NCI-H1436 (cell line): Measurements from ENCODE around the gene TNRC6C.

Experiments used
- DNase-seq: peaks from one replicate; lab custom pipeline; 2025; lab: John Stamatoyannopoulos, UW

The TNRC6C gene

DNA sequence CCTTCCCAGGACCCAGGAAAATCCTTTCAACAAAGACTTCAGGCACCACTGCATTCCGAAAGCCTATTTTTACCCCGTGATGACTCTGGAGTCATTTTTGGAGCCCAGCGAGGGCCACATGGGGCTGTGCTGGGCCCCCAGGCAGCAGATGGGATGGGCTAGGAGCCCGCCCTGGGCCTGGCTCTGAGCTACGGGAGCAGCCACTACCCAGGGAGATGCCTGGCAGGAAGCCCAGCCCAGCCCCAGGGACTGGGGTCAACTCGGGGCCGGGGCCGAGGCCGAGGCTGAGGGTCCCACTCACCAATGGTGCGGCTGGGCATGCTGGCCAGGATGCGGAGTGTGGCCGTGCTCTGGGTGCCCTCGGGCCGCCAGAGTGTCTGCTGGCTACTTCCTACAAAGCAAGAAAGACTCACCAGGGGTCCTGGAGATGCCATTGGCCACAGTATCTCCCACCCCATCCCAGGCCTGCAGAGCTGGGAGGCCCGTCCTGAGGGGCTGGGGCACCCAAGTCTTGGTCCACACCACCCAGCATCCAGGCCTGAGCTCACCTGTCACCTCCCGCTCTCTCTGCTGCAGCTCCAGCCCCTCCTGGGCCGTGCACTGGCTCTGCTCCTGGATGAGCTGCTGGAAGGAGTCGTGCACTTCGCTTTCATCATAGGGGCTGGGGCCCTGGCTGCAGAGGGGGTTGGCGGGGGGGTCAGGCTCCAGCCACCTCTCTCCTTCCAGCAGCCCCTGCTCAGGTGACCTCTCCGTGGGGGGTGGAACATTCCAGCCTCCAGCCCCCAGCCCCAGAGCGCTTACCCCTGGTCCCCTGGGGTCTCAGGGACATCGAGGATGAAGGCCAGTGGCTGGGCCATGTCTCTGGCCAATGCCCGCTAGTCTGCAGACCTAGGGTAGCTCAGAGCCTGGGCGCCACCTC is 167.7 kb downstream of the TNRC6C start:
- DNase-seq = no peak

DNA sequence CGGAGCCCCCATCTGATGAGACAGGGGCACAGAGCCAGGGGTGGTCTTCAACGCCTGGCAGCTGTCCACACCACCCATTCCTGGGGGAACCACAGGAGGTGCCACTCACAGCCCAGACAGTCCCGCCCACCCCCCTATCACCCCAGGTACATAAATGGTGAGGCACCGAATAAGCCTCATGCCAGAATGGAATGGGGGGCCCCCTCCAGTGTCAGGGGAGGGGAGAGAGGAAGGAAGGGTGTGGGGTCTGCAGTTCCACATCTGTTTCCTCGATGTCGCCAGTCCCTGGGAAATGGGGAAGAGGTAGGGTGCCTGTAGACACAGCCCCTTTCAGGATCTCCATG is 168.4 kb downstream of the TNRC6C start:
- no peak for DNase-seq

DNA sequence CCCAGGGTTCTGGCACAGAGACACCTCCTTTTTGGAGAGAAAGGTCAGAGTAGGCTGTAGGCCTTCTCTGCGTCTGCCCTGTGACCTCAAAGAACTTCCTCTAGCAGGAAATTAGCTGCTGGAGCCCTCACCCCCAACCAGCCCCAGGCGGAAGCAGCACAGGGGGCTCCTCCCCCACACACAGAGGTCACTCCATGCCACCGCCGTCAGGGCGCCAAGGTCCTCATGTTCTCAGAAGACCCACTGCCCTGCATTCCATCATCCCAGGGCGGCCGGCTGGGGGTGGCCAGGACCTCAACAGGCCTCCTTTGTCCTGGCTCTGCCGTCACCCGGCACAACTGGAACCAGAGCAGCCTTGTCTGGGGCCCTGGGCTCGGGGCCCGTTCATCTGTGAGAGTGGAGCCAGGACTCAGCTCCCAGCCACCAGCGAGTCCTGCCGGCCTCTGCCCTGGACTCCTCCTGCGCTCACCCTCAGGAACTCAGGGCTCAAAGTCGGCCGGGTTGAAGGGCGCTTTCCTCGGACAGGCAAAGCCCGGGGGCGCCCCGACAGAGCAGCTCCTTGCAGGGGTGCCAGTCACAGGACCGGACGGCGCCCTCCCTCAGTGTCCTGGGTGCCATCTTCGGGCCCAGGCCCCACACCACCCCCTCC is 168.9 kb downstream of the TNRC6C start:
- no peak for DNase-seq

DNA sequence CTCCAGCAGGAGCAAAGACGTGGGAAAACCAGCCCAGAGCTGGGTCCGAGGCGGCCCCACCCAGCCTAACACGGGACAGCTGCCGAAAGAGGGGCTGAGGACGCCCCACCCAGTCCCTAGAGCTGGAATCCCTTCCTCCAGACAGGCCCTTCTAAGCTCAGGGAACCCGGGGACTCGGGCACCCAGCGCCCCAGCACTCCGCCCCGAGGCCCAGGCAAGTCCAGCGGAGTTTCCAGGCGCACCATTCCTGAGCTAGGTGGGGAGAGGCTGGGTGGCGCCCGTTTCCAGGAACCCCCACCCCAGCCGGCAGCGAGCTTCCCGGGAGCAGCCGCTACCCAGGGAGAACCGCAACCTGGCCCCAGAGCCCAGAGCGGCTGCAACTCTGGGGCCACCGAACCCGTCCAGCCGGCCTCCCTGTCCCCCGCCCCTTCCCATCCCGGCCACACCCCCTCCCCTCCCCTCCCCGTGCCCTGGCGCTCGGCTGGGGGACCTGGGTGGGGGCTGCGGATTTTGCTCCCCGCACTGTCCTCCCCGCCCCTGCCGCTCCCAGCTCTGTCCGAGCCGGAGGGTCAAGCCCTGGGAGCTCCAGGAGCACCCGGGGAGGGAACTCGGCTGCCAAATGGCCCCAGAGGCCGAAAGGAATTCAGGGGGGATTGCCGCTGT is 169.5 kb downstream of the TNRC6C start:
- DNase-seq = no peak

DNA sequence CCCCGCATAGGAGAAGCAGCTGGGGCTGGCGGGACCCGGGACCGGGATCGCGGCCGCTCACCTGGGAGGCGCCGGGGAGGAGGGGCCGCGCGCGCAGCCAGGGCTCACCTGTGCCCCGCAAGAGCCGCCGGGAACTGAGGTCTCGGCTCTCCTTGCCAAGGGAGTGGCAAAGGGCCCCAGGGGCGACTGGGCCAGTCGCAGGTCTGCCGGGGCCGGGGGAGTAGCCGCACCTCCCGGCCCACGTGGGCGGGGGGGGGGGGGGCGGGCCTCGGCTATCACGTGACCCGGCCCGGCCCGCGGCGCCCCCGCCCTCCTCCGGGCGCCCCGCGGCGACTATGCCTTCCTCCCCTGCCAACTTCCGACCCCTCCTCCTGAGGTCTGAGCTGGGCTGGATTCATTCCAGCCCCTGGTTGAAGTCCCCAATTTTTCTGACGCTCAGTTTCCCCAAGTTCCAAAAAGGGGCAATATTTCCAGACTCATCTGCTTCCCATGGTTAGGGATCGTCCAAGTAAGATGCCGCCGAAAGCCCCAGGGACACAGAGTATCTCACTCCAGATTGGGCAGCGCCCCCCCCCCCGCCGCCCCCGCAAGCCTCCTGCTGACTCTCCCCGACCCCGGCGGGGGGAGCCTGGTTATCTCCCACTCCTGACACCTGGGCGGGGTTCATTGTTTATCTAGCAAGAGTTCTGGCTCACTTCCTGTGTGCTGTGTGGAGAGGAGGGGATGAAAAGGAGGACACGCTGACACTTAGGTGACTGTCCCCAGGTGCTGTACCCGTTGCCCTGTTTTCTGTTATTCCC is 170.2 kb downstream of the TNRC6C start, which contains the start of gene TMC6:
Gene TMC6, minus strand, starts transcription at position 205 of the 800 bp plus-strand sequence. CDS start 1,923 bp downstream, outside the sequence.
- DNase-seq = peak; percentile 32

DNA sequence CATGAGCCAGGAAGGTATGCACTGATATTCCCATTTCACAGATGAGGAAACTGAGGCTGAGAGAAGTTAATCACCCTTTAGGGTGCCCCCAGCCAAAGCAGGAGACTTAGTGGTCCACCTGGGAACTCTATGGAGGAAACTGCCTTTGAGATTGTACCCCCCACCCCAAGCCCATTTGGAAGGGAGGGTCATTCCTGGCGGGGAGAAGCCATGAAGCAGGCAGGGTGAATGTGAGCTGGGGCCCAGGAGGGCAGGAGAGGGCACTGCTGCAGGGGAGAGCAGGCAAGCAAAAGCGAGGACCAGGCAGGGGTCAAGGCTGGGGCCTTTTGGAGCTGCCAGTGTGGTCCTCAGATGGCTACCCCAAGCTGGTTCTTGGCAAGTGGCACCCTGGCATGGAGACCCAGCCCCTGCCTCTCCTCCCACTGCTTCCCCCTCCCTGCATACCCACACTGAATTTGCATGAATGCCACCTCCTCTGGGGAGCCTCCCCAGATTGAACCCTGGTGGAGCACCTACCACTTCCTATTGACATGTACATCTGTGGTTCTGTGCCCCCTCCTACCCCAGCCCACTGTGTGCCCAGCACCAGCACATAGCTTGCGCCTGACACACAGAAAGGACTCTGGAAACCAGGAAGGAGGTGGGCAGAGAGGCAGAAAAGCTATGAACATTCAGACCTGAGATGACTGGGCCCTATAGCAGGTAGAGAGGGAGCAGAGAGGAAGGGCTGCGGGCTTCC is 171.0 kb downstream of the TNRC6C start:
- no peak for DNase-seq

DNA sequence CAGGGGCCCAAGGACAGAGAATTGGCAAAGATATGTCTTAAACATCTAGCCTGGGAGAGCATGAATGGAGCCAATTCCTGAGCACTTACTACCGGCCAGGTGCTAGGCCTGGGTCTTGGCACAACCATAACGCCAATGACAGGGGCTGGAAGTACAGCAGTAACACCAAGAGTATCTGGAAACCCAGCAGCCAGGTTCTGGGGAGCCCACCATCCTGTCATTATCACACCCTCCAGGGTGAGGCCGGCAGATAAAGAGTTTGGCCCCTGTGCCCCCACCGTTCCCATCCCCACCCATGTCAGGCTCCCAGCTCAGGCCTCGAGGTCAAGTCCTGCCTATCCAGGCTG is 171.6 kb downstream of the TNRC6C start:
- no peak for DNase-seq

DNA sequence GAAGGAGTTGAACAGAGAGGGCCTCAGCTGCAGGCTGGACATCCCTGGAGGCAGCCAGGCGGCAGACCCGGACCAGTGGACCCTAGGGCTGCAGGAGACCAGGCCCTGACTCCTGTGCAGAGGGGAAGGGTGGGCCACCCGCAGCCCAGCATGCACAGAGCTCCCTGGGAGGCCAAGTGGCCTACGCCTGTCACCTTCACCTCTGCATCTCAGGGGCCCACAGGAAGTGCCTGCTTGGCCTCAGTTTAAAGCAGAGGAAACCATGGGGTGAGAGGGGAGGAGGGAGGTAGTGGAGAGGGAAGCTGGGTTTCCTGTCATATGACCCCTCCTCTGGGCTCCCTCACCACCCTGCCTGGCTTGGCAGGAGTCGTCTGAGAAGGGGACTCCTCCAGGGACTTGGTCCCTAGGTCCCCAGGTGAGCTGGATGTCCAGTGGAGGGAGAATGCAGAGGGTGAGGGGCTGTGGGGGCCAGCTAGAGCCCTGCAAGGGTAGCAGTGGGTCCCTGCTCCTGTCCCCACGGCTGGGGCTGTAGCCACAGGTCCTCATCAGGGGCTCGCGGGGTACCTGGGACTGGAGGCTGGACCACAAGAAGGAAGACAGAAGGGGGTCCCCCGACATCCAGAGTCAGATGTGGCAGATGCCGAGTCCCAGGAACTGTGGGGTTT is 172.1 kb downstream of the TNRC6C start, which contains the start of gene TMC8:
Gene TMC8, plus strand, starts transcription at position 335 of the 665 bp plus-strand sequence. CDS start 818 bp downstream, outside the sequence.
- DNase-seq = no peak

DNA sequence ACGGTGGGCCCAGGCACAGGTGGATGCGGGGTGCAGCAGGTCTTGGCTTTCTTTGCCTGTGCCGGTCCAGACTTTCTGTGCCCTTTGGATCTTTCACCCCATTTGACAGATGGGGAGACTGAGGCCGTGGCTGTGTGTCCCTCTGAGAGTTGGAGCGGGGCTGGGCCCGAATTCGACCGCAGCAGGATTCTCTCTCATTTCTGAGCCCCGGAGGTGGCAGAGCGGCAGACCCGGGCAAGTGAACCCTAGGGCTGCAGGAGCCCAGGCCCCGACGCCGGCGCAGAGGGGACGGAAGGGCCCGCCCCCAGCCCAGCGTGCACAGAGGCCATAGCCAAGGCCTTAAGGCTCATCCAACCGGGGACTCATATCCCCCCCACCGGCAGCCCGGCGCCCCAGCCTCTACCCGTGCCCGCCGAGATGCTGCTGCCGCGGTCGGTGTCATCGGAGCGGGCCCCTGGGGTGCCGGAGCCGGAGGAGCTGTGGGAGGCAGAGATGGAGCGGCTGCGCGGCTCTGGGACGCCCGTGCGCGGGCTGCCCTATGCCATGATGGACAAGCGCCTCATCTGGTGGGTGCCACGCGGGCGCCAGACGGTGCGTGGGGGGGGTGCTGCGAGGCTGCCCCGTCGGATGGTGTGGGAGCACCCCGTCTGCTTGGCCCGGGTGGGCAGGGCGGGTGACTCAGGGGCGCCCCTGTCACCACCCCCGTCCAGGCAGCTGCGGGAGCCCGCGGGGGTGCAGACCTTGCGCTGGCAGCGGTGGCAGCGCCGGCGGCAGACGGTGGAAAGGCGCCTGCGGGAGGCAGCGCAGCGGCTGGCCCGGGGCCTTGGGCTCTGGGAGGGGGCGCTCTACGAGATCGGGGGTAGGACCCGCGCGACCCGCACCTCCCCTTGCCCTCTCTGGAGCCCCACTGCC is 172.9 kb downstream of the TNRC6C start:
- DNase-seq = no peak

DNA sequence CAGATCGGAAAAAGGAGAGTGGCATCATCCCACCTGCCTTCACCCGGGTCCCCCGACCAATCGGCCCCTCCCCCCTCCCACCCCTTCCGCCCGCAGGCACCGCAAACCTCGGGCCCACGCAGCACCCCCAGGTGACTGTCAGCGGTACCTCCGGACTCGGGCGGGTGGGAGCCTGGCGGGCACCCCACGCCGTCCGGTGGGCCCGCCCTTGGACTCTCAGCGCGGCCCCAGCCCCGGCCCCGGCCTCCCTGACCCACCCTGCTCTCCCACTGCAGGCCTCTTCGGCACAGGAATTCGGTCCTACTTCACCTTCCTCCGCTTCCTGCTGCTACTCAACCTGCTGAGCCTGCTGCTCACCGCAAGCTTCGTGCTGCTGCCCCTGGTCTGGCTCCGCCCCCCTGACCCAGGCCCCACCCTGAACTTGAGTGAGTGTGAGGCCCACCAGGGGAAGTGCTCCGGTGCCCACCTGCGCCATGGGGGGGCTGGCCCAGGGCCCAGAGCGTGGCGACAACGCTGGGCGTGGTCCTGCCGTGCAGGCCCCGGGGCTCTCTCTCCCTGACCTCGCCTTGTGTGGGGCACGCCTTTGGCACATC is 173.7 kb downstream of the TNRC6C start:
- no peak for DNase-seq

DNA sequence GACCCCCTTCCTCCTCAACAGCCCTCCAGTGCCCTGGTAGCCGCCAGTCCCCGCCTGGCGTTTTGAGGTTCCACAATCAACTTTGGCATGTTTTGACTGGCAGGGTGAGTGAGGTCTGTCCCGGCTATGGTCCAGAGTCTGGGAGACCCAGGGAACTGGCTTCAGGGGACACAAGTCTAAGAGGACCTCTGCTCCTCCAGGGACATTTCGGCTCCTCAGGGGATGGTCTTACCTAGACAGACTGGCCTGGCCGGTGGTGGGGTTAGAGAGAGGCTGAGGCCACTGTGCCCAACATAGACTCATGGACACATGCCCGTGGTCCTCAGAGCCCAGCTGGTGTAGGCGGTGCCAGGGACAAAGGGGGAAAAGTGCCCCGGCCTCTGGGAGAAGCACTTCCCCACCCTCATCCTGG is 174.3 kb downstream of the TNRC6C start:
- DNase-seq = no peak

DNA sequence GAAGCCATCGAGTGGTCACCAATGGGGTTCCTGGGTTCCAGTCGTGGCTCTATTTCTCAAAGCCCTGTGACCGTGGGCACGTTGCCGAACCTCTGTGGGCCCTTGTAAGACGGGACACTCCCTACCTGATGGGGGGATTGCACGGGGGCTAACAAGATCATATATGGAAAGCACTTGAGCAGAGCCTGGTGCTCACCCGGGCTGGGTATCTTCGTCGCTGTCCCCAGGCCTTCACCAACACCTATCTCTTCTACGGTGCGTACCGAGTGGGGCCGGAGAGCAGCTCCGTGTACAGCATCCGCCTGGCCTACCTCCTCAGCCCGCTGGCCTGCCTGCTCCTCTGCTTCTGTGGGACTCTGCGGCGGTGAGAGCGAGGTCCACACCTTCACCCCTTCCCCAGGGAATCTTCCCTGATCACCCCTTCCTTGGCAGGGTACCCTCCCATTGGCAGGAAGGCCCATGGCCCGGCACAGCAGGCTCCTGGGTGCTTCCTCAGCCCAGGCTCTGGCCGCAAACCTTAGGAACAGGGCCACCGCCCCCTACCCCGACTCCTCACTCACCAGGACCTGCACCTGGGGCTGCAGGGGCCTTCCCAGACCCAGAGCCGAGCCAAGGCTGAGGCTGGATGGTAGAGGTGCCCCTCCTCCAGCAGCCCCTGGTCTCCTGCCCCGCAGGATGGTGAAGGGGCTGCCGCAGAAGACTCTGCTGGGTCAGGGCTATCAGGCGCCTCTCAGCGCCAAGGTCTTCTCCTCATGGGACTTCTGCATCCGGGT is 174.9 kb downstream of the TNRC6C start:
- no peak for DNase-seq

DNA sequence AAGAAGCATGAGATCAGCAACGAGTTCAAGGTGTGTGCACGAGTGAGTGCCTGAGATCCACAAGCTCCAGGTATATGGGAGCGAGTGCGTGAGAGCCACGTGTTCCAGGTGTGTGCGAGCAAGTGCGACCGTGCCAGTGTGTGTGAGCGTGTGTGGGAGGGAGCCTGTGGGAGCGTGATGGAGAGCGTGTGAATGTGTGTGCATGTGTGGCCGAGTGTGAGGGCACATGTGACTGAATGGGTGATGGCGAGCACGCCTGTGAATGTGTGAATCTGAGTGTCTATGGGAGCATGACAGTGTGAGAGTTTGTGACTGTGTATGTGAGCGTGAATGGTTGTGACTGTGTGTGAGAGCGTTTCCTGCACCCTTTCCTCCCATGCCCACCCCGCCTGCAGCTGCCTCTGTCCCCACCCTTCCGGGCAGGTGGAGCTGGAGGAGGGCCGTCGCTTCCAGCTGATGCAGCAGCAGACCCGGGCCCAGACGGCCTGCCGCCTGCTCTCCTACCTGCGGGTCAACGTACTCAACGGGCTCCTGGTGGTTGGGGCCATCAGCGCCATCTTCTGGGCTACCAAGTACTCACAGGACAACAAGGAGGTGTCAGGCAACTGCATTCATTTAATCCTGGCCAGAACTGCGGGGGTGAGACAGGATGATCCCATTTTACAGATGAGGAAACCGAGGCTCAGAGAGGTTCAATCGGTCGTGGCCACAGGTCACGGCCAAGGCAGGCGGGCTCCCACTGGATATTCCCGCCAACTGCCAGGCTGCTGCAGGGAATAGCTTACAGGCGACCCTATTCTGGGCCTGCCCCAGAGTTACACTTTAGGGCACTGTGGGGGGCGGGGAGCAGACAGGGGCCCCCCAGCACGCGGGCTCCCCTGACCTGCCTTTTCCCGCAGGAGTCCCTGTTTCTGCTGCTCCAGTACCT is 175.7 kb downstream of the TNRC6C start:
- DNase-seq = peak; percentile 81

DNA sequence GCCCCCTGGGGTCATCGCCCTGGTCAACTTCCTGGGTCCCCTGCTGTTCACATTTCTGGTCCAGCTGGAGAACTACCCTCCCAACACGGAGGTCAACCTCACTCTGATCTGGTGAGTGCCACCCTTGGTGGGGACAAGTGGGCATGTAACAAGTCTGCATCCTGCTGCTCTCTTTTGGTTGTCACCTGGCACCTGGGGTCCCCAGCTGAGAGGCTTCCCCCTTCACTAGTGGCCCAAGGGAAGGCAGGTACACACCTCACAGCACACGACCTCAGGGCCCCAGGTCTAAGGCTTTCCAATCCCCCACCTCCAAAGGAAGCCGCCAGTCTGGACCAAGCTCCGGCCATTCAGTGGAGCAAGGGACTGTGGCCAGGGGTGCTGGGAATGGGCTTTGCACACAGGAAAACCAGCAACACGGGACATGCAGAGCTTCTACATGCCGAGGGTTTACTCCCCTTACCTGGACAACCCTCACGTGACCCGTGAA is 176.4 kb downstream of the TNRC6C start:
- DNase-seq = no peak

DNA sequence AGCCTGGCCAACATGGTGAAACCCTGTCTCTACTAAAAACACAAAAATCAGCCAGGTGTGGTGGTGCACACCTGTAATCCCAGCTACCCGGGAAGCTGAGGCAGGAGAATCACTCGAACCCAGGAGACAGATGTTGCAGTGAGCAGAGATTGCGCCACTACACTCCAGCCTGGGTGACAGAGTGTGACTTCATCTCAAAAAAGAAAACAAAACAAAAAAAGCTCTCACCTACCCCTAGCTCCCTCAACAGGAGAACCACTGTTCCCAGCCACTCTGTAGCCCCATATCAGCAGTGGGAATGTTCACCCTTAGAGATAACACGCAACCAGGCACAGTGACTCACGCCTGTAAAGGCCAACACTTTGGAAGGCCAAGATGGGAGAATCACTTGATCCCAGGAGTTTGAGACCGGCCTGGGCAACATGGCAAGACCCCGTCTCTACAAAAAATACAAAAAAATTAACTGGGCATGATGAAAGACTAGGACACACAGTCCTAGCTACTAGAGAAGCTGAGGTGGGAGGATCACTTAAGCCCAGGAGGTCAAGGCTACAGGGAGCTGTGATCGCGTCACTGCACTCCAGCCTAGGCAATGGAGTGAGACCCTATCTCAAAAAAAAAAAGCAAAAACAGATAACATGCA is 177.5 kb downstream of the TNRC6C start:
- DNase-seq = no peak

DNA sequence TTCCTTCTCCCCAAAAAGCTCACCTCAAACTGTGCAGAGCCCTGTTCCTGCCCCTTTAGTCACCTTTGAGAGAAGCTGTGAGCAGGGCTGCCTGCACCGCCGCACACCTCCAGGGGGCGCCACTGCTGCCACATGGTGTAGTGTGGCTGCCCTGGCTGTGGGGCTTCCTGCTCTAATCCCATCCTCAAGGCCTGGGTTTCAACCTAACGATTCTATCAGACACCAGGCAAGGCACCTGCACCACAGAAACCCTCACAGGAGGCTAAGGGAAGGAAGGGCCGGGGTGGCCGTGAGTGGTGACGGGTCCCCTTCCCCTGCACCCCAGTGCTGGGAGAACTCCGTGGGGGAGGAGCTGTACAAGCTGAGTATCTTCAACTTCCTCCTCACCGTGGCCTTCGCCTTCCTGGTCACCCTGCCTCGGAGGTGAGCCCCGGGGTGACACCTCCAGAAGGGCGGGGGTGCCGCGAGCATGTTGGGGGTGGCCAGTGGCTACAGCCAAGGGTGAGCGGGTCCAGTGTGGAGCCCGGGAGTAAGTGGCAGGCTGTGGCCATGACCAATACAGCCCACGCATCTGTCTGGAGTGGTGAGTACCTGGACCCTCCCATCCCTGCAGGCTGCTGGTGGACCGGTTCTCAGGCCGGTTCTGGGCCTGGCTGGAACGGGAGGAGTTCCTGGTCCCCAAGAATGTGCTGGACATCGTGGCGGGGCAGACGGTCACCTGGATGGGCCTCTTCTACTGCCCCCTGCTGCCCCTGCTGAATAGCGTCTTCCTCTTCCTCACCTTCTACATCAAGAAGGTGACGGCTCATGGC is 179.1 kb downstream of the TNRC6C start:
- DNase-seq = no peak
